Hindlimb muscle (tissue), 1 donor: ENCODE measurements around the gene COPS8. TPM values are rescaled to one million over a fixed set of nuclear protein-coding genes. Genes with fewer than 3 reads are reported as not detected.
A peak's percentile ranks its signal among the peaks of the same experiment; 100 is the strongest.

ENCODE experiments used
- DNase-seq: peaks from one replicate; pipeline ENCODE4 v3.0.0-alpha.2; 2013
- polyA plus RNA-seq: library from polyadenylated mRNA; unstranded; fragments of 120-200 nt; gene quantifications from one replicate; pipeline ENCODE4 v1.2.1, GENCODE V29; 2013; ENCODE audit not compliant: insufficient read length

COPS8 gene
- polyA plus RNA-seq, 1 donor, result 51.0 TPM

GRCh38 chr2:237065071-237065377 is 20.7 kb upstream of the COPS8 start:
- no peak for DNase-seq

DNA sequence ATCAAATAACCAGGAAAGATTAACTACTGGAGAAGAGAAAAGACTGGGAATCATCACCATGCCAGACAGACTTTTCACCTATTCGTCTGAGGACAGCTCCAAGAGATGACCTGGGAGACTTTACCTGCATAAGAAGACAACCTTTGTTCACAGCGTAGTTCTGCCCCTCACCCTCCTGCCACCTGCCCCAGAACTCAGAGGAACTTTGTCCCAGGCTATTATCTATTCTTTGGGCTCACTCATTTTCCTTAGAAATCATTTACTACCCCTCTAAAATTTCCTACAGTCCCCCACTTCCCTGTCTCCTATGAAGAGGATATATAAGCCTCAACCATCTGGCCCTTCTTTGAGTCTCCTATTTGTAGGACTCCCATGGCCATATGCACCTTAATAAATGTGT is 19.3 kb upstream of the COPS8 start:
- no peak for DNase-seq

DNA sequence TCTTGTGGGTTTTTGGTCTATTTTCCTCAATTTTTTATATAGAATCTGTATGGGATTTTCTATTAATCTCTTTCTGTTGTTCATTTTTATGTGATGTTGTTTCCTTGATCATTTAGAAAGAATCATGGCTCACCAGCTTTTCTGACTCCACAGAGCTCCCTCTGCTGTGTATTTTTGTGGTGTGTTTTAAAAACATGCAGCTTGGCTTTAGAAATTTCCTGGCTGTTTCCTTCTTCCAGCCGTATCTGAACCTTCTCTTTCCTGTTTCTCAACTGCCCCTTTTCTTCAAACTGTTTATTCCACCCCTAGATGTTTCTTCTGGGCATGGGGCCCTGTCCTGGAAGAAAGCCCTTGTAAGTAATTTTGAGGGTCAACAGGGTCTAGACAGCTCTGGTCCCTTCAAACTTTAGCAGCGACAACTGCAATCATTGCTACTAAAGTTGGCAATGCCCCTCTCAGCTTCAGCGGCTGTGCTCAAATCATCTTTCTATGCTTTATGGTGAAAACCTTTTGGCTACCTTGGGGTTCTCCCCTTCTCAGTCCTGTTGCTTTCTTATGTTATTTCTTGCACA is 17.6 kb upstream of the COPS8 start:
- no peak for DNase-seq

GRCh38 chr2:237072067-237072931 is 13.4 kb upstream of the COPS8 start:
- peak; percentile 69 for DNase-seq

DNA sequence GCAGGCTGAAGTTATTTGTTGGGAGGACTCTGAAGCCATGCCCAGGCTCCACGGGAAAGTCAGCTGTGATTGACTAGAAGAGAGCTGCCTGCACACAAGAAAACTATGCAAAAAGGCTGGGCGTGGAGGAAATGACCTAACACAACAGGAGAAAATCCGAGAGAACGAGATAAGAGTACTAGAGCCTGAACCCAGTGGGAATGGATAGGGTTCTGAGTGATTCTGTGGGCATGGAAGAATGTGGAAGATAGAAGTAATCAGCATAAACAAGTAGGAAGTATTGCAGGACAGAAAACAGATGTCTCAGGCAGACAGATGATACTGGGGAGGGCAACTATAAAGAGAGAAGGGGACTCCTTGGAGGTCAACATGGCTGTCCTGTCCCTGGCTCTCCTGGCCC is 12.1 kb upstream of the COPS8 start:
- DNase-seq, result no peak

GRCh38 chr2:237074211-237074993 is 11.3 kb upstream of the COPS8 start:
- DNase-seq, result no peak

- no peak for DNase-seq
Observed at GRCh38 chr2:237075749-237076599, 9.7 kb upstream of the COPS8 start.

- no peak for DNase-seq
Observed at GRCh38 chr2:237081596-237081995, 4.1 kb upstream of the COPS8 start.

GRCh38 chr2:237083026-237083425 is 2.7 kb upstream of the COPS8 start:
- no peak for DNase-seq

DNA sequence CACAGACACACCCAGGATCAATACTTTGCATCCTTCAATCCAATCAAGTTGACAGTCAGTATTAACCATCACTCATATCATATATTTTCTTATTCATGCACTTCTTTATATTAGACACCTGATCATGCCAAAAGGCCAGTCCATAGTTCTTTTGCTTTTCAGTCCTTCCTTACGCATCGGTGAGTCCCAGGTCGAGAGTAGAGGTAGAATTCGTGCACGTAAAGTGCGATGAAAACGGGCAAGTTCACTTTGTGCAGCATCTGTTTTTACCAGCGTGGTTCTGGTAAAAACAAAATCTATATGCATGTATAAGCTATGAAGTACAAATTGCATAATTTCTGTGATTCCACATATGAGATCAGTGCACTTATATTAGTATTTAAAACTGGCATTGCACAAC is 1.2 kb upstream of the COPS8 start:
- DNase-seq, result no peak

GRCh38 chr2:237090906-237091305 is 5.2 kb downstream of the COPS8 start:
- no peak for DNase-seq

DNA sequence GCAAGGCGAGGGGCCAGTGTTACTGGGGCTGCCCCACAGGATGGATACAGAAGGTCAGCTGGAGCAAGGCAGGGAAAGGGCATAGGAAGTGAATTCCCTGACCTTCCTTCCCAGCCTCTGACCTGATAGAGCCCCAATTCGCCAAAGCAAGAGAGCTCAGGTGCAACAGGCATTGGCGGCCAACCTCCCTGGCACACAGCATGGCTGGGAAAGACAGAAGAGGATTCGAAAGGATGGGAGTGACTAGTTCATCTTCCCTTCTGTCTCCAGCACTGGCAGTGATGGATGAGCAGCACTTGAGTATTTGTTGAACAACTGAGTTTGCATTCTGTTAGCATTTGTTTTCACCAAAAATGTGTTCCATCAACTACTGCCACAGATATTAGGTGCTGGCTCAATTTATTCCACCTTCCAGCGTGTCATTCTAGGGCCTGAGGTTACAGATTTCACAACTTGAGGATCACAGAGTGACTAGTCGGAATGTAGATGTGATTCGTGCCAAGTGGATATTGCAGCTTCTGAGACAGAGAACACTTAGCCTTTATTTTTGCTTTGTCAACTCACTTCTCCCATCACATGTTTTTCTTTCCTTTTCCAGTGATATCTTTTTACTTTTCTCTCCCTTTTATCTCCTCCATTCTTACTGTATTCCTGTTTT is 6.2 kb downstream of the COPS8 start:
- DNase-seq, result no peak

GRCh38 chr2:237092506-237092905 is 6.8 kb downstream of the COPS8 start:
- DNase-seq, result no peak

DNA sequence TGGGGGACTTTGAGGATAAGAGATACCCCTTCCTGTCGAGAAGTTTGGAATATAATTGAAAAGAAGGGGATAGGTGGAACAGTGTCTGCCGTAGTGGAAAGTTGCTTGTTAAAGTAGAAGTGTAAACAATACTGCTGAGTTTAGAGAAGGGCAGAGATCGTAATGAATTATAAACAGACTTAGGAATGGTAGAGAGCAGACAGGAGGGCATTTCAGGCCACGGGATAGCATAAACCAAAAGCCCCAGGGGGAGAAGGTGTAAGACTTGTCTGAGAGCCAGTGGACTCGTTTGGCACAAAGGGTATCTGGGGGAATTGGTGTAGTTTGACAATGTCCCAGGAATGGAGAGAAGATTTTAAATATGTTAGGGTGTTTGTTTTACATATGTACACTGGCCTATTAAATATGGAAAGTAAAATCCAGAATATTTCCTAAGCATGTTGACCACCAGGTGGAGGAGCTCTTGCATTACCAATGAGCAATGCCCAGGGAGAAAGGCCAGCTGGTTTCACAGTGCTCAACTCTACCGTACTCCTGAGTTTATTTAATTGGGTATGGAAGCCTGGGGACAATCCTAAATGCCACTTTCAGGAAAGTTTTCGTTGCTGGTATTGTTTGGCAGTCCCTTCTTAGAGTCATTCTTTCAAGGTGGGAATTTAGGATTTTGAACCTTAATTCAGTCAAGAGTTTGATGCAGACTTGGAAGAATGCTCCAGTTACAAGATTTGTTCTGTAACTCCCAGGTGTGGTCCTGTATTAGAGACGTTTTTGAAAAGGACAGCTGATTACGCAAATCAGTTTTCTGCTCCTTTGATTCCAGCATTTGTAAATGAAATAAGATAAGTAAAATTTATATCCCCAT is 7.5 kb downstream of the COPS8 start:
- peak; percentile 73 for DNase-seq

DNA sequence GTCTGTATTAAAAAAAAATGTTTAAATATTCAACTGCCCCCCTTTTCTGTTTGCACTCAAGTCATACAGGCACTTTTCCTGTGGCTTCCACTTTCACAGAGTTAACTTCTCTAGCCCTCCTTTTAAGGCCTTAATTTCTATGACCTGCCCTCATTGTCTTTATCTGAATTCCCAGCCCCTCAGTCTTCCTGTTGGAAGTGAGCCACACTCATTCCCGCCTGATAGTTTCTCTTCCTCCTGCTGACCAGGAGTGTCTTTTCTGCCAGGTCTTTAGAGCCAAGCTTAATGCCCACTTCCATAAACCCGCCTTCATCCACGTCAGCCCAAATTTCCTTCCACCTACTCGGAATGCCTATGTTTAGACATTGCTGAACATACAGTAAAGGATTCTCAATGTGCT is 10.5 kb downstream of the COPS8 start:
- no peak for DNase-seq

DNA sequence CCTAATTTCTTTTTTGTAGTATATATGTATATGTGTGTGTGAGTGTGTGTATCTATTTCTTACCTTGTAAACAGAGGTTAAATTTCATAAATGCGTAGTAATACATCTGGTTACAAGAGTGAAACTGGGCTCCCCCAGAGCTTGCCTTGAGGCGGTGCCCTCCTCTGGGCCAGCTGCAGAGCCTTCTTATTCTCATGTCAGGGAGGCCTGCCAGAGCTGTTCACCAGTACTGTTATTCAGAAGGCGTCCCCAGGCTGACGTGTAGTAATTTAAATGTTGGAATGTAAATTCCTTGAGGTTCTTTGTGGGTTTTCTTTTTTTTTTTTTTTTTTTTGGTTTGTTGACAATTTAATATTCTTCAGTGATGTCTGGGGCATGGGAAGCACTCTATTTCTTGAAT is 11.2 kb downstream of the COPS8 start:
- DNase-seq, result no peak

GRCh38 chr2:237097326-237097910 is 11.7 kb downstream of the COPS8 start:
- no peak for DNase-seq

GRCh38 chr2:237097911-237098702 is 12.4 kb downstream of the COPS8 start:
- no peak for DNase-seq

GRCh38 chr2:237099804-237100203 is 14.1 kb downstream of the COPS8 start:
- DNase-seq, result no peak
